Liver (tissue), 9 donors: ENCODE measurements around the gene DOCK2. TPM values are rescaled to one million over a fixed set of nuclear protein-coding genes. Genes with fewer than 3 reads are reported as not detected.

Experiments used
- DNase-seq: peaks from one replicate; pipeline ENCODE4 v3.0.0-alpha.2; 2017; ENCODE audit warnings: low spot score
- H3K27ac ChIP-seq, 2 donors: one replicate each; pipeline ENCODE4 v1.7.0; 2013; ENCODE audit warnings: inconsistent platforms in 2 of 2, low read length in 2 of 2, control low read depth in 1 of 2, low read depth in 1 of 2, mild to moderate bottlenecking in 1 of 2
- H3K27me3 ChIP-seq, 4 donors: one replicate each; pipeline versions ENCODE4 v1.6.1 to v1.7.0; 2013; ENCODE audit warnings: low read length in 3 of 4, inconsistent platforms in 1 of 4, mild to moderate bottlenecking in 1 of 4, moderate library complexity in 1 of 4; ENCODE audit not compliant: control insufficient read depth in 4 of 4, insufficient read depth in 4 of 4
- H3K36me3 ChIP-seq, 4 donors: one replicate each; pipeline versions ENCODE4 v1.6.1 to v1.7.0; 2013; ENCODE audit warnings: low read length in 3 of 4, mild to moderate bottlenecking in 3 of 4, low read depth in 1 of 4, moderate library complexity in 1 of 4; ENCODE audit not compliant: control insufficient read depth in 4 of 4, insufficient read depth in 3 of 4
- H3K4me1 ChIP-seq, 4 donors: one replicate each; pipeline versions ENCODE4 v1.6.1 to v1.7.0; 2013; ENCODE audit warnings: low read length in 3 of 4, mild to moderate bottlenecking in 3 of 4, moderate library complexity in 1 of 4; ENCODE audit not compliant: control insufficient read depth in 4 of 4, insufficient read depth in 4 of 4
- H3K4me3 ChIP-seq, 3 donors: one replicate each; pipeline versions ENCODE4 v1.6.1 to v1.7.0; 2013; ENCODE audit warnings: low read length in 3 of 3, control low read depth in 1 of 3, low read depth in 1 of 3, mild to moderate bottlenecking in 1 of 3
- H3K9ac ChIP-seq, 2 donors: one replicate each; pipeline ENCODE4 v1.7.0; 2013; ENCODE audit warnings: low read length in 2 of 2, mild to moderate bottlenecking in 2 of 2, moderate library complexity in 2 of 2, control low read depth in 1 of 2, low read depth in 1 of 2
- H3K9me3 ChIP-seq, 4 donors: one replicate each; pipeline versions ENCODE4 v1.6.1 to v1.7.0; 2013; ENCODE audit warnings: low read length in 3 of 4; ENCODE audit not compliant: control insufficient read depth in 4 of 4
- EGR1 ChIP-seq, 2 donors: IDR thresholded peaks; 2 replicates each; pipeline ENCODE4 v1.6.1; 2016 to 2018; ENCODE audit warnings: antibody characterized with exemption in 2 of 2, low read depth in 2 of 2
- FOXA1 ChIP-seq: IDR thresholded peaks from 2 replicates; pipeline ENCODE4 v1.6.1; 2016; ENCODE audit warnings: antibody characterized with exemption
- FOXA2 ChIP-seq: IDR thresholded peaks from 2 replicates; pipeline ENCODE4 v1.6.1; 2016; ENCODE audit warnings: antibody characterized with exemption
- GABPA ChIP-seq, 2 donors: IDR thresholded peaks in 1 of 2; conservative IDR thresholded peaks in 1 of 2; 2 replicates each; pipeline ENCODE4 v1.6.1; 2016; ENCODE audit warnings: antibody characterized with exemption in 2 of 2, mild to moderate bottlenecking in 1 of 2, moderate library complexity in 1 of 2
- HNF4A ChIP-seq, 2 donors: conservative IDR thresholded peaks; 2 replicates each; pipeline ENCODE4 v1.6.1; 2016; ENCODE audit warnings: antibody characterized with exemption in 2 of 2, mild to moderate bottlenecking in 2 of 2
- HNF4G ChIP-seq: IDR thresholded peaks from 2 replicates; pipeline ENCODE4 v1.6.1; 2016; ENCODE audit warnings: antibody characterized with exemption
- JUND ChIP-seq, 2 donors: IDR thresholded peaks; 2 replicates each; pipeline ENCODE4 v1.6.1; 2016; ENCODE audit warnings: antibody characterized with exemption in 2 of 2
- NR2F2 ChIP-seq: IDR thresholded peaks from 2 replicates; pipeline ENCODE4 v1.6.1; 2016; ENCODE audit warnings: antibody characterized with exemption
- RAD21 ChIP-seq, 2 donors: IDR thresholded peaks; 2 replicates each; pipeline ENCODE4 v1.6.1; 2016; ENCODE audit warnings: antibody characterized with exemption in 2 of 2, mild to moderate bottlenecking in 2 of 2
- RXRA ChIP-seq, 2 donors: IDR thresholded peaks; 2 replicates each; pipeline ENCODE4 v1.6.1; 2017 to 2018; ENCODE audit warnings: antibody characterized with exemption in 2 of 2, mild to moderate bottlenecking in 1 of 2
- SP1 ChIP-seq: IDR thresholded peaks from 2 replicates; pipeline ENCODE4 v1.6.1; 2018; ENCODE audit warnings: antibody characterized with exemption, mild to moderate bottlenecking
- TAF1 ChIP-seq: conservative IDR thresholded peaks from 2 replicates; pipeline ENCODE4 v1.6.1; 2016; ENCODE audit warnings: antibody characterized with exemption, mild to moderate bottlenecking
- YY1 ChIP-seq: IDR thresholded peaks from 2 replicates; pipeline ENCODE4 v1.6.1; 2016; ENCODE audit warnings: antibody characterized with exemption, mild to moderate bottlenecking
- ZBTB33 ChIP-seq: IDR thresholded peaks from 2 replicates; pipeline ENCODE4 v1.6.1; 2016; ENCODE audit warnings: antibody characterized with exemption
- WGBS: extraction: QIAGEN DNeasy Blood & Tissue Kit; methylation state at CpG from one replicate; pipeline ENCODE4 v1.1.7; 2013; 5-methylcytosine and 5-hydroxymethylcytosine counted together
- polyA plus RNA-seq, 2 donors: library from polyadenylated mRNA; stranded (reverse) in 1 of 2; unstranded in 1 of 2; fragments of 200-250 nt in 1 of 2; fragments of >200 nt in 1 of 2; fragmentation: Nextera tagmentation in 1 of 2; extraction: Ambion mirVana in 1 of 2; gene quantifications; one replicate each; pipeline versions ENCODE4 v1.2.1 to v1.2.3, GENCODE V29; 2013 to 2015
- total RNA-seq, 2 donors: library from RNA; depleted of rRNA; stranded (reverse); fragments of >200 nt; gene quantifications; one replicate each; pipeline ENCODE4 v1.2.3, GENCODE V29; 2014
- TF ChIP-seq, protein P1 (sequence below): IDR thresholded peaks from 2 replicates; pipeline ENCODE4 v1.6.1; 2016; ENCODE audit warnings: antibody characterized with exemption
- TF ChIP-seq, protein P2 (sequence below): fragments of 150-350 bp; IDR thresholded peaks from 2 replicates; pipeline ENCODE4 v1.5.1; 2017; ENCODE audit warnings: improper control_type of control experiment, low read depth, low read length; ENCODE audit not compliant: missing input control
- TF ChIP-seq, protein P3 (sequence below): IDR thresholded peaks from 2 replicates; pipeline ENCODE4 v1.6.1; 2016; ENCODE audit warnings: antibody characterized with exemption
- TF ChIP-seq, protein P4 (sequence below): IDR thresholded peaks from 2 replicates; pipeline ENCODE4 v1.6.1; 2016; ENCODE audit warnings: antibody characterized with exemption, mild to moderate bottlenecking
- donor health status: healthy.
- donor health status: healthy.
- donor health status: healthy.
- donor health status: healthy.
- donor health status: healthy.

Gene DOCK2
- total and polyA plus RNA-seq, 4 donors, result 2.3 to 26.6 (median 8.2) TPM

- Histone ChIP-seq H3K9ac (no peak overlapping the region), H3K9me3 (no peaks in the 10 kb centered on the region), H3K27ac (no peak overlapping the region), H3K36me3 (peaks cover 0 to 3% (median under 1%) of the 10 kb centered on the region in 4 donors), H3K4me3 (no peak overlapping the region), H3K4me1 (no peaks in the 10 kb centered on the region), H3K27me3 (peaks cover 0 to 3% (median 0%) of the 10 kb centered on the region in 4 donors)
- DNase-seq, result no peak
- no peak for TF ChIP-seq HNF4G
- TF ChIP-seq YY1, result no peak
- TF ChIP-seq FOXA1, result no peak
- TF ChIP-seq NR2F2, result no peak
- TF ChIP-seq, protein P1, sequence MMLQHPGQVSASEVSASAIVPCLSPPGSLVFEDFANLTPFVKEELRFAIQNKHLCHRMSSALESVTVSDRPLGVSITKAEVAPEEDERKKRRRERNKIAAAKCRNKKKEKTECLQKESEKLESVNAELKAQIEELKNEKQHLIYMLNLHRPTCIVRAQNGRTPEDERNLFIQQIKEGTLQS, result no peak
- TF ChIP-seq, protein P2, sequence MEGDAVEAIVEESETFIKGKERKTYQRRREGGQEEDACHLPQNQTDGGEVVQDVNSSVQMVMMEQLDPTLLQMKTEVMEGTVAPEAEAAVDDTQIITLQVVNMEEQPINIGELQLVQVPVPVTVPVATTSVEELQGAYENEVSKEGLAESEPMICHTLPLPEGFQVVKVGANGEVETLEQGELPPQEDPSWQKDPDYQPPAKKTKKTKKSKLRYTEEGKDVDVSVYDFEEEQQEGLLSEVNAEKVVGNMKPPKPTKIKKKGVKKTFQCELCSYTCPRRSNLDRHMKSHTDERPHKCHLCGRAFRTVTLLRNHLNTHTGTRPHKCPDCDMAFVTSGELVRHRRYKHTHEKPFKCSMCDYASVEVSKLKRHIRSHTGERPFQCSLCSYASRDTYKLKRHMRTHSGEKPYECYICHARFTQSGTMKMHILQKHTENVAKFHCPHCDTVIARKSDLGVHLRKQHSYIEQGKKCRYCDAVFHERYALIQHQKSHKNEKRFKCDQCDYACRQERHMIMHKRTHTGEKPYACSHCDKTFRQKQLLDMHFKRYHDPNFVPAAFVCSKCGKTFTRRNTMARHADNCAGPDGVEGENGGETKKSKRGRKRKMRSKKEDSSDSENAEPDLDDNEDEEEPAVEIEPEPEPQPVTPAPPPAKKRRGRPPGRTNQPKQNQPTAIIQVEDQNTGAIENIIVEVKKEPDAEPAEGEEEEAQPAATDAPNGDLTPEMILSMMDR, result no peak
- TF ChIP-seq HNF4A (conservative IDR thresholded peaks at IDR 0.05), result no peak
- TF ChIP-seq JUND (IDR thresholded peaks at IDR 0.05), result no peak
- TF ChIP-seq RXRA (IDR thresholded peaks at IDR 0.05), result no peak
- no peak for TF ChIP-seq TAF1
- TF ChIP-seq SP1, result no peak
- 76% methylated on average over 7 of the region's 7 CpGs for WGBS
Measured at GRCh38 chr5:170075696-170076095, 438.6 kb downstream of the DOCK2 start.

- TF ChIP-seq, protein P3, sequence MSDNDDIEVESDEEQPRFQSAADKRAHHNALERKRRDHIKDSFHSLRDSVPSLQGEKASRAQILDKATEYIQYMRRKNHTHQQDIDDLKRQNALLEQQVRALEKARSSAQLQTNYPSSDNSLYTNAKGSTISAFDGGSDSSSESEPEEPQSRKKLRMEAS, result no peak
- TF ChIP-seq NR2F2, result no peak
- TF ChIP-seq, protein P2, result no peak
- TF ChIP-seq EGR1 (IDR thresholded peaks at IDR 0.05; ENCODE audit: low read depth in 2 of 2), result no peak
- no peak for TF ChIP-seq GABPA (IDR thresholded peaks at IDR 0.05 in 1 of 2, conservative IDR thresholded peaks at IDR 0.05 in 1 of 2)
- no peak for TF ChIP-seq ZBTB33
- TF ChIP-seq, protein P4, sequence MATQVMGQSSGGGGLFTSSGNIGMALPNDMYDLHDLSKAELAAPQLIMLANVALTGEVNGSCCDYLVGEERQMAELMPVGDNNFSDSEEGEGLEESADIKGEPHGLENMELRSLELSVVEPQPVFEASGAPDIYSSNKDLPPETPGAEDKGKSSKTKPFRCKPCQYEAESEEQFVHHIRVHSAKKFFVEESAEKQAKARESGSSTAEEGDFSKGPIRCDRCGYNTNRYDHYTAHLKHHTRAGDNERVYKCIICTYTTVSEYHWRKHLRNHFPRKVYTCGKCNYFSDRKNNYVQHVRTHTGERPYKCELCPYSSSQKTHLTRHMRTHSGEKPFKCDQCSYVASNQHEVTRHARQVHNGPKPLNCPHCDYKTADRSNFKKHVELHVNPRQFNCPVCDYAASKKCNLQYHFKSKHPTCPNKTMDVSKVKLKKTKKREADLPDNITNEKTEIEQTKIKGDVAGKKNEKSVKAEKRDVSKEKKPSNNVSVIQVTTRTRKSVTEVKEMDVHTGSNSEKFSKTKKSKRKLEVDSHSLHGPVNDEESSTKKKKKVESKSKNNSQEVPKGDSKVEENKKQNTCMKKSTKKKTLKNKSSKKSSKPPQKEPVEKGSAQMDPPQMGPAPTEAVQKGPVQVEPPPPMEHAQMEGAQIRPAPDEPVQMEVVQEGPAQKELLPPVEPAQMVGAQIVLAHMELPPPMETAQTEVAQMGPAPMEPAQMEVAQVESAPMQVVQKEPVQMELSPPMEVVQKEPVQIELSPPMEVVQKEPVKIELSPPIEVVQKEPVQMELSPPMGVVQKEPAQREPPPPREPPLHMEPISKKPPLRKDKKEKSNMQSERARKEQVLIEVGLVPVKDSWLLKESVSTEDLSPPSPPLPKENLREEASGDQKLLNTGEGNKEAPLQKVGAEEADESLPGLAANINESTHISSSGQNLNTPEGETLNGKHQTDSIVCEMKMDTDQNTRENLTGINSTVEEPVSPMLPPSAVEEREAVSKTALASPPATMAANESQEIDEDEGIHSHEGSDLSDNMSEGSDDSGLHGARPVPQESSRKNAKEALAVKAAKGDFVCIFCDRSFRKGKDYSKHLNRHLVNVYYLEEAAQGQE, result no peak
- no peak for TF ChIP-seq SP1
- no peak for TF ChIP-seq JUND (IDR thresholded peaks at IDR 0.05)
- TF ChIP-seq FOXA1, result no peak
- no peak for TF ChIP-seq RAD21 (IDR thresholded peaks at IDR 0.05)
- TF ChIP-seq HNF4A (conservative IDR thresholded peaks at IDR 0.05), result no peak
- TF ChIP-seq, protein P1, result no peak
- TF ChIP-seq HNF4G, result no peak
- TF ChIP-seq YY1, result no peak
- no peak for TF ChIP-seq FOXA2
- TF ChIP-seq RXRA (IDR thresholded peaks at IDR 0.05), result no peak
- no peak for TF ChIP-seq TAF1
- H3K4me3 ChIP-seq, result no peak overlapping the region
- H3K27ac ChIP-seq, result no peak overlapping the region
- H3K4me1 ChIP-seq, result no peaks in the 10 kb centered on the region
- H3K9ac ChIP-seq, result no peak overlapping the region
- peaks cover 0 to 2% (median under 1%) of the 10 kb centered on the region in 4 donors for H3K36me3 ChIP-seq
- H3K27me3 ChIP-seq, result peaks cover 0 to 3% (median 0%) of the 10 kb centered on the region in 4 donors
- H3K9me3 ChIP-seq, result no peaks in the 10 kb centered on the region
- no peak for DNase-seq
- 90% methylated on average over 1 of the region's 1 CpG for WGBS
Measured at GRCh38 chr5:170076211-170076610, 439.1 kb downstream of the DOCK2 start.
